C4-2B (cell line): ENCODE results near the gene TPT1.
"Not testable (repeated sequence)": the region's sequence is repeated elsewhere in the genome, so short reads cannot be mapped to it uniquely, and the experiment has no call there.

Experiments
- ZFX ChIP-seq: fragments of 450-650 bp; IDR thresholded peaks from 2 replicates; pipeline ENCODE4 v1.6.1; 2017
- TF ChIP-seq, protein P1 (sequence below): fragments of 450-650 bp; conservative IDR thresholded peaks from 2 replicates; pipeline ENCODE4 v1.5.1; 2017; ENCODE audit warnings: mild to moderate bottlenecking

DNA sequence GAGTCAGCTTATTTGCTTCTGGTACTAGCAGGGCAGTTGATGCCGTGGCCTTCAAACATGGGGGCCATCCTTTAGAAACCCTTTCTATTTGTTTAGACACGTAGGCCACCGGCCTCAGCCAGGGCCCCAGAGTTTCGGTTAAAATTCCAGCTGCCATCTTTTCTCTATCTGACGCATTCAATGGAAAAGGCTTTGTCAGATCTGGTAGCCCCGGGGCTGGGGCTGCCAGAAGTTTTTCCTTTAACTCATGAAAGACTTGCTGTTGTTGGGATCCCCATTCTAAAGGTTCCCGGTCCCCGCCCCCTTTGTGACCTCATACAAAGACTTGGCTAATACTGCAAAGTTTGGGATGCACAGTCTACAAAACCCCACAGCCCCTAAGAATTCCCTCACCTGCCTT is 35.7 kb upstream of the TPT1 start:
- TF ChIP-seq, protein P1, sequence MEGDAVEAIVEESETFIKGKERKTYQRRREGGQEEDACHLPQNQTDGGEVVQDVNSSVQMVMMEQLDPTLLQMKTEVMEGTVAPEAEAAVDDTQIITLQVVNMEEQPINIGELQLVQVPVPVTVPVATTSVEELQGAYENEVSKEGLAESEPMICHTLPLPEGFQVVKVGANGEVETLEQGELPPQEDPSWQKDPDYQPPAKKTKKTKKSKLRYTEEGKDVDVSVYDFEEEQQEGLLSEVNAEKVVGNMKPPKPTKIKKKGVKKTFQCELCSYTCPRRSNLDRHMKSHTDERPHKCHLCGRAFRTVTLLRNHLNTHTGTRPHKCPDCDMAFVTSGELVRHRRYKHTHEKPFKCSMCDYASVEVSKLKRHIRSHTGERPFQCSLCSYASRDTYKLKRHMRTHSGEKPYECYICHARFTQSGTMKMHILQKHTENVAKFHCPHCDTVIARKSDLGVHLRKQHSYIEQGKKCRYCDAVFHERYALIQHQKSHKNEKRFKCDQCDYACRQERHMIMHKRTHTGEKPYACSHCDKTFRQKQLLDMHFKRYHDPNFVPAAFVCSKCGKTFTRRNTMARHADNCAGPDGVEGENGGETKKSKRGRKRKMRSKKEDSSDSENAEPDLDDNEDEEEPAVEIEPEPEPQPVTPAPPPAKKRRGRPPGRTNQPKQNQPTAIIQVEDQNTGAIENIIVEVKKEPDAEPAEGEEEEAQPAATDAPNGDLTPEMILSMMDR = not testable (repeated sequence)
- not testable (repeated sequence) for TF ChIP-seq ZFX
